ENCODE results near the gene PARD3. TPM values are rescaled to one million over a fixed set of nuclear protein-coding genes. Genes with fewer than 3 reads are reported as not detected.

Gene PARD3
- total RNA-seq, 2 experiments from 2014 or later: 0.15 to 0.18 TPM

GRCh38 chr10:34061841-34062240 is 753.3 kb downstream of the PARD3 start:
- Mint-ChIP-seq H3K4me3 (no peak overlapping the region), H3K9me3 (peaks cover 7% of the 10 kb centered on the region), H3K27me3 (no peaks in the 10 kb centered on the region), H3K27ac (no peak overlapping the region), H3K36me3 (ENCODE audit: low read depth) (no peaks in the 10 kb centered on the region), H3K4me1 (no peaks in the 10 kb centered on the region)
- ChIA-PET CTCF (no interaction called here), POLR2A (no interaction called here)
- no peak for DNase-seq

Data from activated CD4-positive, alpha-beta memory T cell treated with anti-CD3 and anti-CD28 coated beads, Interleukin-2, amount 10 ng/mL, durations not matched to agents 7 days and 5 days (primary cell).